Stimulated activated CD4-positive, alpha-beta T cell treated with anti-CD3 and anti-CD28 coated beads, Interleukin-4, amount 100 ng/mL, for 1 hour (primary cell): Measurements from ENCODE around the gene PSG1.

ENCODE experiments used
- DNase-seq: peaks from one replicate; pipeline ENCODE4 v3.0.0-alpha.2; 2020

PSG1 gene

DNA sequence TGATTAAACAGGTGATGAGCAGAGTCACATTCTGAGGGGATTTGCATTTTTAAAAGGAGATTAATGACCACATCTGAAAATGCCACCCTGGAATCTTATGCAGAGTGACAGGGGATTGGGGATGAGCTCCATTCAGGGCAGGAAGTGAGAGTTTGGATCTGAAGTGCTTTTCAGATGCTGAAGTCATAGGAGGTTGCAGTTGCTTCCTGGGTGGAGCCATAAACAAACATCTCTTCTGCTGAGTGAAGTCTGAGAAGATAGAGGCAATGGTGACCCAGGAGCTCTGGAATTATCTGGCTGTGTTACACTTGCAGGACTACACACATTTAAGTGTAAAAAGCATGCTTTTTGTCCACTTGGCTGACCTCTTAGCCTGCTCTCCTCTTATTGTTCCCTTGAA lies 62.6 kb downstream of the PSG1 start:
- no peak for DNase-seq
